ENCODE results near the gene PRR18. TPM values are rescaled to one million over a fixed set of nuclear protein-coding genes. Genes with fewer than 3 reads are reported as not detected.

The PRR18 gene
- total and polyA plus RNA-seq, 2 of the 13 experiments (the other 11 are each of a cell fraction or from before 2014, with no cell fraction given), result 0.04 TPM

DNA sequence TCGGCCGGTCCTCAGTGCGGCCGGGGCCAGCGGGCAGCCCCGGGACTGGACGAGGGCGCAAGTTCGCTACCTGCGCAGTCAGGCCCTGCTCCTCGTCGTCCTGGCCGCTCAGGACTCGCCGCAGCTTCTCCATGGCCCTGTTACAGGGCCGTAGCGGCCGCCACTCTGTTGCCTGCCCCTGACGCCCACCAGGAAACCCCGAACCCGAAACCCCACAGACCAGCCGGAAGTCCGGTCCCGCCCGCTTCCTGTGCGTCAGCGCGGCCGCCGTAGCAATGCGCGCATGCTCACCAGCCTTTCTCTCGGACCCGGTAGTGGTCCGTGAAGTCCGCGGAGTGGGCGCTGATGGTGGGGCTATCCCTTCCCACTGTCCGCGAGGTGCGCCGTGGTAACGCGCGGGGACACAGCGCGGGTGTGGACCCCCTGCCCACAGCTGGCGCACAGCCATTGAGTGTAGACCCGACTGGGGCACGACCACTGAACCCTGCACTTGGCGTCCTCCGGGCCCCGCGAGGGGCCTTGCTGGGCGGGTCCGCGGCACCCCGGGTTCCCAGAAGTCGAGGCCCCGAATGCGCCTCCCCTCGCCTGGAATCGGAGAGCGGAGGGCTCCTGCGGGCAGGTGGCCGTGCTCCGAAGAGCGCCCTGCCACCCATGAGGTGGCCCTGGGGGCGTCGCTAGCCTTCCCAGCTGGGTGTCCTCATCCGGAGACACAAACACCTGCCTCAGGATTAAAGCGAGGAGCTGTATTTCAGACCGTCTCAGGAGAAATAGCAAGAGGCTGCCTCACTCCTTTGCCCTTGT lies 34.4 kb upstream of the PRR18 start, which contains the start of gene SFT2D1 (continued):
- TF ChIP-seq, protein P1, sequence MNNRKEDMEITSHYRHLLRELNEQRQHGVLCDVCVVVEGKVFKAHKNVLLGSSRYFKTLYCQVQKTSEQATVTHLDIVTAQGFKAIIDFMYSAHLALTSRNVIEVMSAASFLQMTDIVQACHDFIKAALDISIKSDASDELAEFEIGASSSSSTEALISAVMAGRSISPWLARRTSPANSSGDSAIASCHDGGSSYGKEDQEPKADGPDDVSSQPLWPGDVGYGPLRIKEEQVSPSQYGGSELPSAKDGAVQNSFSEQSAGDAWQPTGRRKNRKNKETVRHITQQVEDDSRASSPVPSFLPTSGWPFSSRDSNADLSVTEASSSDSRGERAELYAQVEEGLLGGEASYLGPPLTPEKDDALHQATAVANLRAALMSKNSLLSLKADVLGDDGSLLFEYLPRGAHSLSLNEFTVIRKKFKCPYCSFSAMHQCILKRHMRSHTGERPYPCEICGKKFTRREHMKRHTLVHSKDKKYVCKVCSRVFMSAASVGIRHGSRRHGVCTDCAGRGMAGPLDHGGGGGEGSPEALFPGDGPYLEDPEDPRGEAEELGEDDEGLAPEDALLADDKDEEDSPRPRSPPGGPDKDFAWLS (CRISPR knock-in tag; IDR thresholded peaks at IDR 0.05; ENCODE audit: borderline replicate concordance), result no peak
- TF ChIP-seq PCBP1 (IDR thresholded peaks at IDR 0.05; ENCODE audit: borderline replicate concordance, low read depth, low read length) (peak; percentile 83; the same call in 1 of the 2 replicates), MYC (CRISPR knock-in tag; IDR thresholded peaks at IDR 0.05; ENCODE audit: borderline replicate concordance) (peak; percentile 91), ZNF260 (CRISPR knock-in tag; IDR thresholded peaks at IDR 0.05; ENCODE audit: borderline replicate concordance, low read depth) (0 out of 2 replicates have a peak, but pooled peaks have one; percentile 61), ZNF367 (CRISPR knock-in tag; IDR thresholded peaks at IDR 0.05; ENCODE audit: borderline replicate concordance) (peak; percentile 94), ZNF501 (CRISPR knock-in tag; IDR thresholded peaks at IDR 0.05) (peak; percentile 100), BORCS8-MEF2B (CRISPR knock-in tag; IDR thresholded peaks at IDR 0.05) (peak; percentile 96), TGIF2 (CRISPR knock-in tag; IDR thresholded peaks at IDR 0.05) (no peak), ZNF33A (CRISPR knock-in tag; IDR thresholded peaks at IDR 0.05; ENCODE audit: borderline replicate concordance) (peak; percentile 93; the same call in 1 of the 2 replicates), MEIS1 (CRISPR knock-in tag; IDR thresholded peaks at IDR 0.05; ENCODE audit: borderline replicate concordance) (no peak), ZNF792 (CRISPR knock-in tag; IDR thresholded peaks at IDR 0.05) (peak; percentile 71), PHF21A (CRISPR knock-in tag; IDR thresholded peaks at IDR 0.05) (peak; percentile 80; the same call in 1 of the 2 replicates), CREM (IDR thresholded peaks at IDR 0.05) (peak; percentile 61), CREM (CRISPR knock-in tag; IDR thresholded peaks at IDR 0.05) (peak; percentile 30; the same call in 1 of the 2 replicates), IKZF1 (IDR thresholded peaks at IDR 0.05) (no peak), GTF2F1 (IDR thresholded peaks at IDR 0.05; ENCODE audit: low read length) (no peak)
- TF ChIP-seq, protein P2, sequence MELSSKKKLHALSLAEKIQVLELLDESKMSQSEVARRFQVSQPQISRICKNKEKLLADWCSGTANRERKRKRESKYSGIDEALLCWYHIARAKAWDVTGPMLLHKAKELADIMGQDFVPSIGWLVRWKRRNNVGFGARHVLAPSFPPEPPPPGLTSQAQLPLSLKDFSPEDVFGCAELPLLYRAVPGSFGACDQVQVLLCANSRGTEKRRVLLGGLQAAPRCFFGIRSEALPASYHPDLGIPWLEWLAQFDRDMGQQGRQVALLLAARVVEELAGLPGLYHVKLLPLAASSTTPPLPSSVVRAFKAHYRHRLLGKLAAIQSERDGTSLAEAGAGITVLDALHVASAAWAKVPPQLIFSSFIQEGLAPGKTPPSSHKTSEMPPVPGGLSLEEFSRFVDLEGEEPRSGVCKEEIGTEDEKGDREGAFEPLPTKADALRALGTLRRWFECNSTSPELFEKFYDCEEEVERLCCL (CRISPR knock-in tag; IDR thresholded peaks at IDR 0.05; ENCODE audit: borderline replicate concordance), result peak; percentile 95
- TF ChIP-seq, protein P3, sequence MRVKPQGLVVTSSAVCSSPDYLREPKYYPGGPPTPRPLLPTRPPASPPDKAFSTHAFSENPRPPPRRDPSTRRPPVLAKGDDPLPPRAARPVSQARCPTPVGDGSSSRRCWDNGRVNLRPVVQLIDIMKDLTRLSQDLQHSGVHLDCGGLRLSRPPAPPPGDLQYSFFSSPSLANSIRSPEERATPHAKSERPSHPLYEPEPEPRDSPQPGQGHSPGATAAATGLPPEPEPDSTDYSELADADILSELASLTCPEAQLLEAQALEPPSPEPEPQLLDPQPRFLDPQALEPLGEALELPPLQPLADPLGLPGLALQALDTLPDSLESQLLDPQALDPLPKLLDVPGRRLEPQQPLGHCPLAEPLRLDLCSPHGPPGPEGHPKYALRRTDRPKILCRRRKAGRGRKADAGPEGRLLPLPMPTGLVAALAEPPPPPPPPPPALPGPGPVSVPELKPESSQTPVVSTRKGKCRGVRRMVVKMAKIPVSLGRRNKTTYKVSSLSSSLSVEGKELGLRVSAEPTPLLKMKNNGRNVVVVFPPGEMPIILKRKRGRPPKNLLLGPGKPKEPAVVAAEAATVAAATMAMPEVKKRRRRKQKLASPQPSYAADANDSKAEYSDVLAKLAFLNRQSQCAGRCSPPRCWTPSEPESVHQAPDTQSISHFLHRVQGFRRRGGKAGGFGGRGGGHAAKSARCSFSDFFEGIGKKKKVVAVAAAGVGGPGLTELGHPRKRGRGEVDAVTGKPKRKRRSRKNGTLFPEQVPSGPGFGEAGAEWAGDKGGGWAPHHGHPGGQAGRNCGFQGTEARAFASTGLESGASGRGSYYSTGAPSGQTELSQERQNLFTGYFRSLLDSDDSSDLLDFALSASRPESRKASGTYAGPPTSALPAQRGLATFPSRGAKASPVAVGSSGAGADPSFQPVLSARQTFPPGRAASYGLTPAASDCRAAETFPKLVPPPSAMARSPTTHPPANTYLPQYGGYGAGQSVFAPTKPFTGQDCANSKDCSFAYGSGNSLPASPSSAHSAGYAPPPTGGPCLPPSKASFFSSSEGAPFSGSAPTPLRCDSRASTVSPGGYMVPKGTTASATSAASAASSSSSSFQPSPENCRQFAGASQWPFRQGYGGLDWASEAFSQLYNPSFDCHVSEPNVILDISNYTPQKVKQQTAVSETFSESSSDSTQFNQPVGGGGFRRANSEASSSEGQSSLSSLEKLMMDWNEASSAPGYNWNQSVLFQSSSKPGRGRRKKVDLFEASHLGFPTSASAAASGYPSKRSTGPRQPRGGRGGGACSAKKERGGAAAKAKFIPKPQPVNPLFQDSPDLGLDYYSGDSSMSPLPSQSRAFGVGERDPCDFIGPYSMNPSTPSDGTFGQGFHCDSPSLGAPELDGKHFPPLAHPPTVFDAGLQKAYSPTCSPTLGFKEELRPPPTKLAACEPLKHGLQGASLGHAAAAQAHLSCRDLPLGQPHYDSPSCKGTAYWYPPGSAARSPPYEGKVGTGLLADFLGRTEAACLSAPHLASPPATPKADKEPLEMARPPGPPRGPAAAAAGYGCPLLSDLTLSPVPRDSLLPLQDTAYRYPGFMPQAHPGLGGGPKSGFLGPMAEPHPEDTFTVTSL (CRISPR knock-in tag; IDR thresholded peaks at IDR 0.05; ENCODE audit: borderline replicate concordance), result peak; percentile 62; the same call in 1 of the 2 replicates
- TF ChIP-seq, protein P4, sequence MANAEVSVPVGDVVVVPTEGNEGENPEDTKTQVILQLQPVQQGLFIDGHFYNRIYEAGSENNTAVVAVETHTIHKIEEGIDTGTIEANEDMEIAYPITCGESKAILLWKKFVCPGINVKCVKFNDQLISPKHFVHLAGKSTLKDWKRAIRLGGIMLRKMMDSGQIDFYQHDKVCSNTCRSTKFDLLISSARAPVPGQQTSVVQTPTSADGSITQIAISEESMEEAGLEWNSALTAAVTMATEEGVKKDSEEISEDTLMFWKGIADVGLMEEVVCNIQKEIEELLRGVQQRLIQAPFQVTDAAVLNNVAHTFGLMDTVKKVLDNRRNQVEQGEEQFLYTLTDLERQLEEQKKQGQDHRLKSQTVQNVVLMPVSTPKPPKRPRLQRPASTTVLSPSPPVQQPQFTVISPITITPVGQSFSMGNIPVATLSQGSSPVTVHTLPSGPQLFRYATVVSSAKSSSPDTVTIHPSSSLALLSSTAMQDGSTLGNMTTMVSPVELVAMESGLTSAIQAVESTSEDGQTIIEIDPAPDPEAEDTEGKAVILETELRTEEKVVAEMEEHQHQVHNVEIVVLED (CRISPR knock-in tag; IDR thresholded peaks at IDR 0.05; ENCODE audit: borderline replicate concordance), result peak; percentile 97

All from HepG2 (cell line).